SHP77 treated with DMSO at 0.1 percent for 48 hours (cell line): ENCODE data around the gene CWC27.

Experiments used
- DNase-seq: peaks from one replicate; lab custom pipeline; 2025; lab: John Stamatoyannopoulos, UW

CWC27 gene

DNA sequence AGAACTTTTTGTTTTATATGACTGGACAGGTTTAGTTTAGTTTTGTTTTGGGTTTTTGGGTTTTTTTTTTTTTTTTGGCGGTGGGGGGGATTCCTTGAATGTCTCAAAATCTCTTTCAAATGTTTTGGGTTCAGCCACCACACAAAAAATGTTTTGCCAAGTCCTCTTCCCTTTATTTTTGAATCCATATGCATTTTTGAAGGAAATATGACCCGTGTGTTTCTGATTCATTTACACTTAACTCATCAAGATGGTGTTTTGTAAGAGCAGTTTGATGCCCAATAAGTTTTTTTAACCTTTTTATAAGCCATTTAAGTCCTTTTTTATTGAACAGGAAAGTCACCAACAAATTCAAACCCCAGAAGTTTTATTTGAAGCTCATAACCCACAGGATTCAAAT is 209.8 kb downstream of the CWC27 start:
- no peak for DNase-seq

DNA sequence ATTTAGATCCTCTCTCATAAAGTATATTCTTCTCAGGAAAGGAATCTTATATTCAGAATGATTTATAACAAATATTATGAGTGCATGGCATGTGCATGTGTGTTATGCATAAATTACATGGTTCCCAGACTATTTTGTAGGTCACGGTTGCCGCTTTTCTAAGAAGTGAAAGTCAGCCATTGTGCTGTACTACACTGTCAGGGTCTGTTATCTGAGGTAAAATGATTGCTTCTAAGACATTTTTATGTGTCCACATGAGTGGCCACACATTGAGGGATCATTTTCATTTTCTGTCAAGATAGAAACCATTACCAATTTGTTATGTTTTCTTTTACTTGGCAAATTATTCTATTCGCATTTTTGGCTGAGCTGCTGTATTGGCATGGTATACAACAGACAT is 210.8 kb downstream of the CWC27 start:
- DNase-seq: no peak

DNA sequence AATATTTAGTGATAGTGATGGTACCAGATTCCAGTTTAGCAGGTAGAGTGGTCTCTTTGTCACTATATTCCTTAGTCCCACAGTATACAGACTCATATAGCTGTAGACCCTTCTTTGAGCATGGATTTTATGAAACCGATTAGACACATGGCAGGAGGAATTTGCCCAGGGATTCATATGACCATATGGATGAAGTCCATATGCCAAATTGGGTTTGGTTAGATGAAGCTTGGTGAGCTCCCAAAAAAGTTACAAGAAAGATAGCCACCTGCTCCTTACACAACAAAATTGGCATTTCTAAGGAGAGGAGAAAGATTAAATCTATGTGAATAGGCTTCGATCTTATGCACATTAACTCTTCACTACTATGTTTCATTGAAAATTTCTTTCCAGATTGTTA is 211.4 kb downstream of the CWC27 start:
- no peak for DNase-seq

DNA sequence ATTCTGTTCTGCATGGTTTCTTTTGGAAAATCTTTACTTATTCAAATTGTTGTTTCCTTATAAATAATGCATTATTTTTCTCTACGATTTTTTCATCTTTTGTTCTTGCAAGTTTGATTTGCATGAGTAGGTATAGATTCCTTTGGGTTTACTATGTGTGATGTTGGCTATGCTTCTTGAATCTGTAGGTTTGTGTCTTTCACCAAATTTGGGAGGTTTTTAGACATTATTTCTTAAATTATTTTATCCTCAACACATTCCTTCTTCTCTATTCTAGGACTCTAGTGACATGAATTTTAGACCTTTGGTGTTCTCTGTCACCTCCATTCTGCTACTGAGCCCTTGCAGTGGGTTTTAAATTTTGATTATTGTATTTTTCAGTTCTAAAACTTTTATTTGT is 219.0 kb downstream of the CWC27 start:
- no peak for DNase-seq

DNA sequence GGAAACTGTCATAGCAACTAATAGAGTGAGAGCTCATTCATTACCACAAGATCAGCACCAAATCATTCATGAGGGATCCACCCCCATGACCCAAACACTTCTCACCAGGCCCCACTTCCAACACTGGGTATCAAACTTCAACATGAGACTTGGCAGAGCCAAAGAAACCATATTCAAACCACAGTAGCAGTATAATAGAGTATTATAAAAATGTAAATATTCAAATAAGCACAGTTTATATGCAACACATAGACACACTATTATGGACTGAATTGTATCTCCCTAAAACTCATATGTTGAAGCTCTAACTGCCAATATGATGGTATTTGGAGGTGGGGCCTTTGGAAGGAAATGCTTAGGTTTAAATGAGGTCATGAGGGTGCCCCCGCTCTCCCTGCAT is 240.5 kb downstream of the CWC27 start:
- no peak for DNase-seq

DNA sequence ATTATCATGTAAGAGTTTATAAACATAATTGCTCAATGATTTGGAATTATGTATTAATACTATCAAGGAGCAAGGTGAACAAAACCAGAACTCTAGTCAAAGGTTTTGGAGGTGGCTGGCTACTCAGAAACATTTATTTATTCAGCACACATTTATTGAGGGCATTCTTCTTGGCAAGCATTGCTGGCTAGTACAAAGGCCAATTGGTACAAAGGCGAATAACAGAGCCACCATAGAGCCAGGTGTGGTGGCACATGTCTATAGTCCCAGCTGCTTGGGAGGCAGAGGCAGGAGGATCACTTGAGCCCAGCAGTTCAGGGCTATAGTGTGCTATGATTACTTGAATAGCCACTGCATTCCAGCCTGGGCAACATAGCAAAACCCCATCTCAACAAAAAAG is 242.1 kb downstream of the CWC27 start:
- DNase-seq: no peak

DNA sequence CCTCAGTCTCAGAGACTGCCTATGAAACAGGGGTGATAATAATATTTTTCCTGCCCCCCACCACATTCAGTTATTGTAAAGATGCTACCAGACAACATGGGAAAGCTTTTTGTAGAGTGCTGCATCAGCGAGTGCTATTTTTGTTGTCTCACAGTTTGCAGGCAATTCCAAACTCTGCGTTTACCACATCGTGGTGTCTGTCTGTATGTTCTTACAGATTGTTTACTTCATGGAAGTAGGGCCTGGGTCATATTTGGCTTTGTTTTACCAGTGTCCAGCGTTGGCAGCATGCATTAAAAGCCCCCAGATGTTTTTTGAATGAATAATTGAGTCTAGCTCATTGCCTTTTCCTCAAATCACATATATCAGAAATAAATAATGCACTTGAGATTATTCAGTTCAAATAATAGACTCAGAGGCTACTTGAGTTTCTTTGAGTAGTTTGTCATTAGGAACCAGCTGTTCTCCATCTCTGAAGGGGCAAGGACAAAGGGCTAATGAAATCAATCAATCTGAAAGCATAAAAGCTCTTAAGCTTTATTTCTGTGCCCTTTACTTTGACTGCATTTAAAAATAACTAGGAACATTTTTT is 243.7 kb downstream of the CWC27 start:
- no peak for DNase-seq

DNA sequence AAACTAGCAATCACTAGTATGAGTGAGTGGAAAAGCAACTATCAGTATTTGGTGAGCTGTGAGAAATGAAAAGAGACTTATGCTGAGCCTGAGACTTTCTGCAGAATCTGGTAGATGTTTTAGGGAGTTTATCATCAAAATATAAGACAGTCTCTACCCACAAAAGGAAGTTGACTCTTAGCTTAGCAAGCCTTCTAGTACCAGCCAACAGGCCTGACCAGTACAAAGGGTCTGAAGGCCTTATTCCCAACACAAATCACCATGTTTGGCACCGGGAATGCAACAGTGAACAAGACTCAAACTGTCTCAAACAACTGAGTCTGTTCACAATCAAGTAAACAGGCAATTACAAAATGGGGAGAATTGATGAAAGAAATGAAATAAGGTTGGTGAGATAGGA is 244.4 kb downstream of the CWC27 start:
- no peak for DNase-seq

DNA sequence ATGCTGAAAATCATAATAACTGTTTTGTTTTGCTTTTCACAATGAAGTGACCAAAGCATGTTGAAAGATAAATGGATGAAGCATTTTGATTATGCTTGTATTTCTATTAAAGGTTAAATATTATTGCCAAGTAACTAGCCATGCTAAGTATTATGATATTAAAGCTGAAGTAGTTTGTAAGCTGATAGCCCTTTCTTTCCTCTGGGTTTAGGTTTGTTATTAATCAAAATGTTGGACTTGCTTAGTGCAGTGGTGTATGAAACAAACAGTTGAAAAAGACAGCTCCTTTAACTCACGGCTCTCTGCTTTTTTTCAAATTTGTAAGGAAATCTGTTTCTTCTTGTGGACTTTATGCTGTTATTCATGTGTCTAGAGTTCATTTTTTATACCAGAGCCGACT is 246.0 kb downstream of the CWC27 start:
- no peak for DNase-seq

DNA sequence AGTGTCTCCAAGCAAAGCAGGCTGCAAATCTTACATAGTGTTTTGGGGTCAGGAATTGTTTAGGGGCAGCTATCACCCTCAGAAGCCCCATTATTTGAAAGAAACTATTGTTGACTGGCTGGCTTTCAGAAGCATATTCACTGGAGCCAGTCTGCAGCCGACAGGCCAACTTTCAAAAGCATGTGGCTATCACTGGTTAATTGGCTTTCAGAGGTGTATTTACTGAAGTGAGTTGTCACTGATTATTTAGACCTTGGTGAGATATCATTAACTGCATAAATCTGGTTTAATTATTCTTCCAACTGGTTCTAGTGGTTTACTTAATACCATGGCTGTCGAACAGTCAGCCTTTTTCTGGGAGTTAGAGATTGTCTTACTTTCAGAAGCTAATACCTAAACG is 247.0 kb downstream of the CWC27 start:
- no peak for DNase-seq

DNA sequence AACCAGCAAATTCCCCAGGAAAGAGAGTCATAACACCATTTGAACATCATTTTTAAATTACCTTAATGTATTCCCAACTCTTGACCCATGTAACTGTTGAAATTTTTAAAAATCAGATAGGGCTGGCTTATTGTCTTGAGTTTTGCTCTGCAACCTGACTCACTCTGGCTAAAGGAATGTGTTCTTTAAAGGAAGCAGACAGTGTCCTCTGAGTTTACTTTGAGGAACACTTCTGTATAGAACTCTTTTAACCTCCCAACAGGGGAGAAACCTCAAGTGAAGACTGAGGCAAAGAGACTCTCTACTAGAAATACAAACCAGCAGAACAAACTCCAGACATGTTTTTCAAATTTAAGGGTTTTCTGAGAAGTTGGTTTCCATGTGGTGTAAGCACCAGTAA is 248.9 kb downstream of the CWC27 start:
- no peak for DNase-seq

DNA sequence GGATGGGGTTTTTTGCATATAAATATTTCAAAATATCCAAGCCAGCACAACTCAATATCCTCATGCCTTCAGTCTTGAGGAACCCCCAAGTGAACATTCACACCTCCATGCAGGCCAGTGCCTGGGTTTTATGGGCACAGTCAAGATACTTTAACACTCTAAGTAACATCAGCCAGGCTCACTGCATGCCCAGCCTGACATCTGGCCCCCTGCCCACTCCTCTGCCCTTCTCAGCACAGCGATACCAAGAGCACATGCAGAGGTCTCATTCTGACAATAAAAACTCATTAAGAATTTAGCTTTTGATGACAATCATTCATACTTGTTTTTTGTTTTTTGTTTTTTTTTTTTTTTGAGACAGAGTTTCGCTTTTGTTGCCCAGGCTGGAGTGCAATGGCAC is 250.0 kb downstream of the CWC27 start:
- no peak for DNase-seq

DNA sequence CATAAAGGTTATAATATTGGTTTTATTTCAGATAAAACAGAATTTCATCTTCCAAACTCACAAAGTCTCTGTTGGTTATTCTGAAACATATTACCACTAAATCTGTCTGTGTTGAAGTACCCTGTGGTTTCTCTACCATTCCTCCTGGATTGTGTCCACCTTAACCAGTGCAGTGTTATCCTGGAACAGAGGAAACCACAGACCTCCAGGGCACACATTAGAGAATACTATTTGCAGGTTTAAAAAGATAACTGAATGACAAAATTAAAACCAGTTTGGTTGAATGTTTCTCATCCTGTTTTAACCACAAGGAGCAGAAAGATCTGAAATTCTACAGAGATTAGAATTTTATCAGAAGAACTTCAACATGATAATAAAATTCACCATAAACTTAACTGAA is 251.8 kb downstream of the CWC27 start:
- no peak for DNase-seq

DNA sequence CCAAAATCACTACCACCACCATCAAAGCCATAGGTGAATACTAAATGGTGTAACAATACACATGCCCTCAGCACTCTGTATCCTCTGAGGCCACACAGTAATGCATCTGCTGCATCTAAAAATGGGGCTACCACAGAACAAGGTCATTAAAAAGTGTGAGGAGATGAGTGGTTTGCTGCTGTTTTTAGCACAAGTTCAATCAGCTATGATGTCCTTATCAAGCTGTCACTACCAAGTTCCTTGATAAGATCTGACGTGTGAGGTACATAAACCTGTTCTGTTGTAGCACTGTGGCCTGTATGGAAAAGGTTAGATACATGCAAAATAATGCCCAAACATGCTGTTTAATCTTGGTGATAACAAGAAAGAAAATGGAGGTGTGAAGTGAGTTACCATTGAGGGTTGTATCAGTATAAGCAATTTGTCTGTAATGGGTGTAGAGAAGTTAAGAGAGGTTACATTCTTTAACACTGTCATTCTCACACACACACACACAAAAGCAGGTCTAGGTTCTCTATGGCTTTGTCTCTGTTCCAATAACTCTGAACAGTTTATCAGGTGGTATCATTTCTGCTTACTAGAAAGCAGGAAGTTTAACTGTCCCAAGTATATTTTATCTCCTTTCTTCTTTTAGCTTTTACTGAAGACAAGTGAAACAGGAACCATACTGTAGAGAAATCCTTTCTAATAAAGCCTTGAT is 252.9 kb downstream of the CWC27 start:
- no peak for DNase-seq

DNA sequence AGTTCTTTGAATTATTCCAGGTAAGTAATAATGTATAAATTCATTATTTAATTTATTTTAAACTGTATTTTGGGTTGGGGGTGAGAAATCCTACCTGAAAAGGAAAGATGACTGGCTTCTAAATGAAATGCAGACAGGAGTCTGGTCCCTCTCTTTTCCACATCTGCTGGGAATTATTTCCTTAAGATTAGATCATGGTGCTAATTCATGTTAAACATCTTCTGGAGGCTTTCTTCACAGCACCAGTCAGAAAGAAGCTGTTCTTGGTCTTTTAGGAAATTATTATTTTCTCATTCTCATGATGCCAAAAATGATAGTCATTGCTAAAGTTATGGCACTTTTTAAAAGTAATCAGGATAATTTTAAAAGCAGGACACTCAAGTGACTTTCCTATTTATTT is 254.2 kb downstream of the CWC27 start:
- no peak for DNase-seq

DNA sequence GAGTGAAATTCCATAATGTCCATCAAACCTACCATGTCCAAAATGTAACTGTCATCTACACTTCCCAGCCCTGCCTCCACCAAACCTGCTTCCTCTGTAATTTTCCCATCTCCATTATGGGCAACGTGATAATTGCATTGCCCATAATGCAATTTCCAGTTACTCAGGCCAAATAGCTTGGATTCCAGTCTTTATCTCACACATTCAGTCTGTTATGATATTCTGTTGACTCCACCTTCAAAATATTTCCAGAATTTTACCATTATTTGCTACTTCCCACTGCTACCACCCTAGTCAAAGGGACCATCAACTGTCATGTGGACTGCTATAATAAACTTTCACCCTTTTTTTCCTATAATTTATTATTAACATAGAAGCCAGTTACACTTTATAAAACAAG is 256.0 kb downstream of the CWC27 start:
- DNase-seq: no peak

DNA sequence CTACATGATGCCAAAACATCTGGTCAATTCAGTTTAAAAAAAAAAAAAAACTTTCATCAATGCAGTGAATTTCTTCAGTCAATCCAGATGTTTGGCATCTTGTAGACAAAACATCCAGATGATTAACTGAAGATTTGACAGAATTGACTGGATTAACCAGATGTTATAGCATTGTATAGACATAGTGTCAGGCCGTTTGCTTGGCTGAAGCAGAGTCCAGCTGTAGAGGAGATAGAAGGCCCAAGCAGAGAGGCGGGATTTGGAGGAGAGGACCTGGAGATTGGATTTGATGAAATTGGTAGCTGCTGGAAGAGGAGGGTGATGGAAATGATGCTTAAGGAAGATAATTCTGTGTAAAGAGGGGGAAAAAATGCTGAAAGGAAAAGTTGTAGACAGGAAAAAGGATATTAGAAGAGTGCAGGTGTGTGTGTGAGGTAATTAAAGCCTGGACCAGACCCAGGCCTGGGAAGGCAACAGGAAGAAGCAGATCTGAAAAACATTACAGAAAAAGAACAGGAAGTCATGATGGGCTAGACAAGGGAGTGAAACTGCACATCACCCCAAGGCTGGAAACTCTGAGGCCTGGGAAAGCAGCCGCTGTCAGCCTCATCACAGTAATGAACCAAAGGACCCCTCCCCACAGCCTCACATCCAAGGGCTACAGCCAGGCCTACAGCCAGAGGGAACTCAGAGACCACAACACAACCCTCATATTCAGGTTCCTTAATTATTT is 258.3 kb downstream of the CWC27 start:
- no peak for DNase-seq

DNA sequence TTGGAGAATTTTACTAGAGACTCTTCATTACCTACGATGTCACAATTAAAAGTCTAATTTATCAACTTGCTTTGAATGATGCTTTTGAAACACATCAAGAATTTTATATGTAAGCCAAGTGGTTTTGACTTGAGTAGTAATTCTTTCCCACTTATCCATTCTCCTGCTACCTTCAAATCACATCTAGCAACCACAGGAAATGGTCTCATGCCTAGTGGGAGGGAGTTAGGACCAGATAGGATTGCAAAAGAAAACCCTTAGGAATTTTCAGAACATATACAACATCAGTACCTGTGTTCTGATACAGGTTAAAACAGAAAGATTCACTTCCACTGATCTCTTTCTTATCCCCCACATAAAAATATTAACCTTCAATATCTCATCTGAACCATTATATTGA is 260.4 kb downstream of the CWC27 start:
- DNase-seq: no peak

DNA sequence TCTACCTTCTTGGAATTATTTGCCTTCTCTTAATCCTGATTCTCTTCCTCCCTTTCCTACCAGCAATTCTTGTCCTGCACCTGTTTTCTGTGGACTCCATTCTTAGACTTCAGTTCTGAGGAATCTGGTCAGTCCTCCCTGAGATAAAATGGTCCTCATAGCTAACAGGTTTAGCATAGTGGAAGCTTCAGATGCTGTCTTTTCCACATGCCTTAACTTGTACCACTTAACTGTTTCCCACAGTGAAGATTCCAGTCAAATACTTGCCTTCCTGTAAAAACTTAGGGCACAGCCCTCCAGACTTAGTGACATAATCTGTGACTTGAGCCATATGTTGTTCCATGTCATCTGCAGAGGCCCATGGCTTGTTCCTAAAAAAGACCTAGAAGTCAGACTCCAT is 261.3 kb downstream of the CWC27 start:
- DNase-seq: no peak

DNA sequence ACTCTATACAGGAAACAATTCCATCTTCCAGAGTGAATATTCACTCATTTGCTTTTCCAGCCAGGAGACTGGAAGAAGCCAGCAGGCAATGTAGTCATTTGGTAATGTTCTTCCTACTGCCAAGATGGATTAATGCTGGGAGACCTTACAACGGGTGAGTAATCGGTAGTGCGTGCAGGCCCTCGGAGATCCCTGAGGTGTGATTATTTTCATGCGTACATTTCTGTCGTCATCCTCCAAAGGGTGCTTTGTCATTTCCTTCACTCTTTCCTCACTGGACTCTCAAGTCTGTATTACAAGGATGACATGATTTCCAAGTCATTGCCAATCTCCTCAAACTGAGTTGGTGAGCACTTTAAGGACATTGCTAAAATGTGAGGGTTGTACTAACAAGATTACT is 263.5 kb downstream of the CWC27 start:
- DNase-seq: no peak

DNA sequence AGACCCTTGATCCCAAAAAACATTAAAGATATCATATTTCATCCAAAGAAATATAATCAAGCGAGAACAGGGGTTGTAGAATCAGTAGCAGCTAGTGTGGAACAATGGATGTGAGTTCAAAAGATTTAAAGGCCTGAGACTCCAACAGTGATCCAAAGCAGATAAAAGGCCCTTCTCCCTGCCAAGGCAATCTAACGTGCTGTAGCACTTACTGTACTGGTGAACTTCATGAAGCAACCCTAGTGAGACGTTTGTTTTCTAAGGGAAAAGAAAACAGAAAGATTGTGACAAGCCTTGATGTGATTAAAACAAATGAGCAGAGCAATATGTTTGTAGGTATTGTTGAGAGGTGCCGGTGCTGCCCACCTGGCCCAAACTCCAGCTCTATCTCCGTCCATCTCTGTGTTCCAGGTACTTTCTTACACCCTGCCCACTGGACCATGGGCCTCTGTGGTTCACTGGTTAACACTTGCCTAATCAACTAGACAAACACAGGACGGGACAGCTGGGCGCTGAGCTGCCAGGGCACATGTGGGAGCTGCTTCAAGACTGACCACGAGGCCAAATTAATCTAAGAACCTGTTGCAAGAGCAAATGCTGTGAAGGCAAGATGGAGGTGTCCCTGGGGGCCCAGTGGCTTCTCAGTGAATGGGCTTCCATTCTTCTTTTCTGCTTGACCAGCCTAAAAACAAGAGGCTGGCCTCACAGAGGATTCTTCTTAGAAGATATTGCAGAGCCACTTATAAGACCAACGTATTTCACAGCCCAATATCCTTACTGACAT is 265.5 kb downstream of the CWC27 start:
- no peak for DNase-seq

DNA sequence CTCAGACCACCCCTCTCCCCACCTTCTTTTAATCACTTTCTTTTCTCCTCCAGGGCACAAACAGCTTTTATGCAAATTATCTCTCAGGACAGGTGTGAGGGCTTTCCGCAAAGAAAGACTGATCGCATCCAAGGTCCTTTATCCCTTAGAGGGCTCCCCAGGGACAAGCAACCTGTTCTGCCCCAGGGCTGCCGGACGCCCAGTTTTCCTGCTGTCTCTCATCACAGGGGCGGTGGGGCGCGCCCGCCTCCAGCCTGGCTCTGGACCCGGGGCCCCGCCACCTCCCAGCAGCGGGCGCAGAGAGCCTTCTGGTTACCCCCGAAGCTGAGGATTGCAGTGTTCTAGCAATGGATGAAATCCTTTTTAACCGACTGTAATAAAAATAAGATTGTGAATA is 266.1 kb downstream of the CWC27 start:
- DNase-seq: no peak
